ENCODE measurements around the gene CNBP. TPM values are rescaled to one million over a fixed set of nuclear protein-coding genes. Genes with fewer than 3 reads are reported as not detected.

The CNBP gene
- total RNA-seq, 2 experiments from 2014 or later, result 305 to 379 TPM

DNA sequence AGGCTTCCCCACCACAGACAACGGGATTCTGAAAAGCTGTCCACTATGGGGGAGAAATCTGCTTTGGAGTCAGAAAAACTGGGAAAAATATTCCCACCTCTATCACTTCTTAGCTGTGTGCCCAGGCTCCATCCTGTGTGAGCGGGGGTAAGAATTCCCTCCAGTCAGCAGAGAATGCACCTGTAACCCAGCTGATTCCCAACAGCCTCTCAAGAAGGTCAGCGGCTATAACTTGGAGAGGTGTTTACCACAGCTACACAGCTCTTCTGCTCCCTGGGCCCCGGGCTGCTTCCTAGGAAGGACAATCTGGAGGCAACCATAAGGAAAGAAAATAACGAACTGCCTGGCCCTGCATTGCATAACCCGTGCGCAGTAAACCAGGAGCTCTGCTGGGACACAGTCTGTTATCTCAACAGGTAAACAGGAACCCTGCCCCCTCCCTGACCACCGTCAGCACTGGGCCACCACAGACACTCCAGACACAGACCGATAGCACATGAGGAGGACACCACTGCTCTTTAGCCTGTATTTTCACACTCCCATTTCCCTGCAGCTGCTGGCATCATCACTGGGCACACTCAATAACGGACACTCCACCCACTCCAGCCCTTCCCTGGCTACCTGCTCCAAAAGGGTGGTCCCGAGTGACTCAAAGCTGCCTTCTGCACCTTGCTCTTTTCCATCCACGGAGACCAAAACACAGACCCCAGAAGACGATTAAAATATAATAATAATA is 64.2 kb downstream of the CNBP start:
- Mint-ChIP-seq H3K27me3 (no peaks in the 10 kb centered on the region), H3K36me3 (ENCODE audit: low read depth) (peaks cover 49% of the 10 kb centered on the region), H3K9me3 (ENCODE audit: low read depth) (no peaks in the 10 kb centered on the region), H3K27ac (peak overlapping the region; percentile 95), H3K4me1 (peaks cover 53% of the 10 kb centered on the region), H3K4me3 (peak overlapping the region; percentile 91)
- DNase-seq (peak; percentile 57), ATAC-seq (no peak)
- intact Hi-C loops (cut with DNase I, micrococcal nuclease), result loop anchor here (1.0 to 5.0 kb wide), 19 partner anchors 42 to 773 kb away; partner anchors contain the start of genes COPG1 (in 2 of the 2), ISY1 (in 2 of the 2), ACAD9 (in 1 of the 2) and CNBP (in 1 of the 2)
- ChIA-PET POLR2A (interaction anchor here (1.0 to 1.6 kb wide), 4 partner anchors 19 to 196 kb away, joined by 3 to 5 read pairs (median 4); a partner anchor contains a TSS), CTCF (interaction anchor here (0.6 to 3.6 kb wide), 13 partner anchors 11 to 241 kb away, joined by 3 to 12 read pairs (median 3); partner anchors contain the start of gene ISY1)

DNA sequence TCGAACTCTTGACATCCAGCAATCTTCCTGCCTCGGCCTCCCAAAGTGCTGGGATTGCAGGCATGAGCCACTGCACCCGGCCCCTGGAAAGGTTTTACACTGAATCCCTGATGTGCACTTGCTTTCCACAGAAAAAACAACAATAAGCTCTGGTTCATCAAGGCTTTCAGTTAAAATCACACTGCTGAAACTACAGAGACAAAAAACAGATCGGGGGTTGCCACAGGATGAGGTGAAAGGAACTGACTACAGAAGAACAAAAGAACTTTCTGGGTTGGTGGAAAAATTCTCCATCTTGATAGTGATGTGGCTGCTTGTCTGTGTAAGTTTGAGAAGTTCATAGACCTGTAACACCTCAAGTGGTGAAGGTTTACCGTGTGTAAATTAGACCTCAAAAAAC is 65.0 kb downstream of the CNBP start:
- ATAC-seq (peak; percentile 24), DNase-seq (peak; percentile 68)
- Mint-ChIP-seq H3K27ac (peak overlapping the region; percentile 95), H3K4me1 (peaks cover 60% of the 10 kb centered on the region), H3K36me3 (ENCODE audit: low read depth) (peaks cover 54% of the 10 kb centered on the region), H3K27me3 (no peaks in the 10 kb centered on the region), H3K9me3 (ENCODE audit: low read depth) (no peaks in the 10 kb centered on the region), H3K4me3 (peak overlapping the region; percentile 91)
- CTCF ChIA-PET, result interaction anchor here (1.0 to 3.6 kb wide), 7 partner anchors 42 to 148 kb away, joined by 3 to 12 read pairs (median 6); partner anchors contain the start of gene ISY1
- POLR2A ChIA-PET, result interaction anchor here (0.6 to 1.4 kb wide), 4 partner anchors 18 to 197 kb away, joined by 3 to 5 read pairs (median 4); a partner anchor contains a TSS
- intact Hi-C loops (cut with DNase I, micrococcal nuclease), result loop anchor here (1.0 to 5.0 kb wide), 5 partner anchors 51 to 326 kb away; a partner anchor contains a TSS

Other genes with a start within 250 kb of the CNBP start
- under 1 TPM; 0.64 to 0.88 TPM for gene CFAP92, start 189.8 kb downstream of the CNBP start, total RNA-seq
- gene EFCC1, start 182.6 kb downstream of the CNBP start, total RNA-seq, result under 1 TPM; 0.19 to 0.39 TPM
- gene GP9, start 123.1 kb downstream of the CNBP start, total RNA-seq, result not detected
- 10 to 100 TPM; 32.1 to 51.8 TPM for gene RAB43, start 62.1 kb downstream of the CNBP start, total RNA-seq
- 10 to 100 TPM; 44.9 to 65.5 TPM for gene ISY1, start 22.8 kb downstream of the CNBP start, total RNA-seq
- gene COPG1, start 65.7 kb upstream of the CNBP start, total RNA-seq, result 100 to 1,000 TPM; 120 to 142 TPM
- 10 to 100 TPM; 43.1 to 56.7 TPM for gene HMCES, start 95.0 kb upstream of the CNBP start, total RNA-seq
- under 1 TPM; 0.56 to 0.73 TPM for gene EFCAB12, start 244.7 kb upstream of the CNBP start, total RNA-seq

Measured in activated CD4-positive, alpha-beta T cell treated with anti-CD3 and anti-CD28 coated beads for 36 hours (primary cell).